ENCODE measurements around the gene FAM174C.
"Not testable (repeated sequence)": the region's sequence is repeated elsewhere in the genome, so short reads cannot be mapped to it uniquely, and the experiment has no call there.

FAM174C gene

DNA sequence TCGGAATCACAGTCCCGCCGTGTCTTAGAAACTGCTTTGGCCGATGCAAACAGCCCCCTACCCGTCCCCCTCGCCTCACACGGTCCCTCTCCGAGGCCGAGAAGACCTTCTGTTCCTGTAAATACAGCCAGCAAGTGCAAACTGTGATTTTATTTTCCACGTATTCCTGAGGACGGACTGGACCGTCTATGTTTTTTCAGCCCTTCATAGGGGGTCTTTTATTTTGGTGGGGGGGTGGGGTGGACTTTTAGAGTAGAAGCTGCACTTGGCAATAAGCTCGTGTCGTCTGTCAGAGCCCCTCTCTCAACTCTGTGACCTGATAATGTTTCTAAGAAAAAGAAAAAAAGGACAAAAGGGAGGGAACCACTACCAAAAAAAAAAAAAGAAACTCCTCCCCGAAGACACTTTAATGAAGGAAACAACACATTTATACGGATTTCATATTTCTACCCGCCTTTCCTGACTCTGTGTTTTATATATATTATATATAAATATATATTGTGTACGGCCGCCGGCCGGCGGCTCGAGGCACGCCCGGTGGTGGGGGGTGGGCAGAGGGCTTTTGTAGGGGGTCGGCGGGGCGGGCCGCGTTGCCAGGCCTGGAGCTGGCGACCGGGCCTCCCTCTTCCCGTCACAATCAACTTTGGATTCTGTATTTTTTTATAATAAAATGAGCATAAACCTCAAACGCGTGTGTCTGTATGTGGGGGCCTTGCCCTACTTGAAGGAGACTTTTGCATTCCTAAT, 25.6 kb downstream of the FAM174C start:
- no peak for DNase-seq (ENCODE audit: low read depth in 2 of 2)

DNA sequence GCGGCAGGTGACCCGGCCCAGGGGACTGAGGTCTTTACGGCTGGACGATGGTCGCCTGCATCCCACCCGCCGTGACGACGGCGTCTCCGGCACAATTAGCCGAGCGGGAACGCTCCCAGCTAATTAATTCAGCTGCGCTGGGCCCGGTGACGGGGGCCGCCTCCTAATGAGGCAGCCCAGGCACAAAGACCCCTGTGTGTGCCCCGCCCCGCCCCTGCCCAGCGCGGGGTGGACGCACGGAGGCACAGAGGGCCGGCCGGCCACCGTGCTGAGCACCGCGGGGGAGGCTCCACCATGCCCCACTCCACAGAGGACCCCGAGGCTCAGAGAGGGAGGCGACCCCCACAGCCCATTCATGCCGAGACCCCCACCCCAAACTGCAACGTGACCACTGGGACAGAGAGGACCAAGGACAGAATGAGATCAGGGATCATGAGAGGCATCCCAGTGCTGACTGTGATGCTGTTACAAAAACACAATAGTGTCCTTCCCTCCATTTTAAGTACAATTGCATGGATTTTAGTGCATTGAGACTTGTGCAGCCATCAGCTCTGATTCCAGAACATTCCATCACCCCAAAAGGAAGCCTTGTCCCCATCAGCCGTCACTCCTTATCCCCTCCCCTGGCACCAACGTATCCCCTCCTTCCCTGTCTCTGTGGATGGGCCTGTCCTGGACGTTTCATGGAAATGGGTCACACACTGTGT, 27.4 kb downstream of the FAM174C start:
- DNase-seq (ENCODE audit: low read depth in 2 of 2), result no peak

DNA sequence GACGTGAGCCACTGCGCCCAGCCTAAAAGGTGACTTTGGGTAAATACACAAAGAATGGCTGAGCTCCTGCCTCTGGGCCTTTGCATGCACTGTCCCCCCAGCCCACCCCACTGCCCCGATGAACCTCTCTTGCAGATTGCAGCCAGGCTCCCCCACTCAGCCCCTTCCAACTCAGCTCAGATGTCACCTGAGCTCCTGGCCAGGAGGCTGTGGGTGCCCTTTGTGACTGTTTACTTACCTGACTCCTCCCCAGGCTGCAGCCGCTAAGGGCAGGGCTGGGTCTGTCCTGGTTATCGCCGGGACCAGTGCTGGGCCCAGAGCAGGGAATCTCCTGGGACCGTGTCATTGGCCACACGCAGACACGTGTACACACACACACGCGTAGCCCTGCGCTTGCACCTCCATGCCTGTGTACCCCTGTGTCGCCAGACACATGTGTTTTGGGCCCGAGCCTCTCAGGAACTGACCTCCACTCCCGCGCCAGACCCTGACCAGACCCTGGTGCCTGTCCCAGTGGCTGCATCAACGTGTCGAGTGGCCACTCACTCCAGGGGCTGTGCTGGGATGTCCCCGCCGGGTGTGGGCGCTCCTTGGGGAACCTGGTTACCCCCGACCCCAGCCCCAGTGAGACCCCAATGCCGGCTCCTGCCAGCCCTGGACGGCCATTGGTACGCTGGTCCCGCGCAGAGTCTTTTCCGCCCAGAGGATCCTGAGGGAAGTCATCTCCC, 29.0 kb downstream of the FAM174C start:
- DNase-seq (ENCODE audit: low read depth in 2 of 2), result no peak

DNA sequence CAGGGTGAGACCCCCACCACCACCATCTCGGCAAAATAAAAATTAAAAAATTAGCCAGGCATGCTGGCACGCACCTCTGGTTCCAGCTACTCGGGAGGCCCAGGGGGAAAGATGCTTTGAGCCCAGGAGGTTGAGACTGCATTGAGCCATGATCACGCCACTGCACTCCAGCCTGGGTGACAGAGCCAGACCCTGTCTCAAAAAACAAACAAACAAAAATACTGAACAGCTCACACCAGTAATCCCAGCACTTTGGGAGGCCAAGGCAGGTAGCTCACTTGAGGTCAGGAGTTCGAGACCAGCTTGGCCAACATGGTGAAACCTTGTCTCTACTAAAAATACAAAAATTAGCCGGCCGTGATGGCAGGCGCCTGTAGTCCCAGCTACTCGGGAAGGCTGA, 30.0 kb downstream of the FAM174C start:
- DNase-seq (ENCODE audit: low read depth in 2 of 2), result not testable (repeated sequence)

DNA sequence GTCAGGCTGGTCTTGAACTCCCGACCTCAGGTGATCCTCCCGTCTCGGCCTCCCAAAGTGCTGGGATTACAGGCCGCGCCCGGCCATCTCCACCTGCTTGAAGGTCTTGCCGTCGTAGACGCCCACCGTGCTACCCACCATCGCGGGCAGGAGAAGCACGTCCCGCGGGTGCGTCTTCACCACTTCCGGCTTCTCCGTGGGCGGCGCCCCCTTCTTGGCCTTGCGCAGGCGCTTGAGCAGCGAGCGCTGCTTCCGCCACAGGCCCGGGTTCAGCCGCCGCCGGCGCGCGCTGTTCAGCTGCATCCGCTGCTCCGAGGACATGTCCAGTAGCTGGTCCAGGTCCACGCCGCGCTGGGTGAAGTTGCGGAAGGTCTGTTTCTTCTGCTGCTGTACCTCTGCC, 32.0 kb downstream of the FAM174C start:
- DNase-seq (ENCODE audit: low read depth in 2 of 2), result no peak

DNA sequence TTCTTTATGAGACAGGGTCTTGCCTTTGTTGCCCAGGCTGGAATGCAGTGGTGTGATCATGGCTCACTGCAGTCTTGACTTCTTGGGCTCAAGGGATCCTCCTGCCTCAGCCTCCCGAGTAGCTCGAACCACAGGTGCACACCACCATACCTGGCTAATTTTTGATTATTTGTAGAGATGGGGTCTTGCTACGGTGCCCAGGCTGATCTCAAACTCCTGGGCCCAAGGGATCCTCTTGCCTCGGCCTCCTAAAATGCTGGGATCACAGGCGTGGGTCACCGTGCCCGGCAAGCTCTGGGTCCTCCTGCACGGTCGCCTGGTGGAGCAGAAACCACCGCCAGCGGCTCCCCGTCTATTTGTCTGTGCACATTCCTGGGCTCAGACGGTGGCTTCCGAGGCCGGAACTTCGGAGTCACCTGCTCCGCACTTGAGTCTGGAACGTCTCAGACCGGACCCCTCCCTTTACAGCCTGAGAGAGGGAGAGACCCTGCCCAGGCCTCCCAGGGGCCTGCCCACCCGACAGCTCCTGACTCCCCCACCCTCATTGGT, 32.5 kb downstream of the FAM174C start:
- no peak for DNase-seq (ENCODE audit: low read depth in 2 of 2)

DNA sequence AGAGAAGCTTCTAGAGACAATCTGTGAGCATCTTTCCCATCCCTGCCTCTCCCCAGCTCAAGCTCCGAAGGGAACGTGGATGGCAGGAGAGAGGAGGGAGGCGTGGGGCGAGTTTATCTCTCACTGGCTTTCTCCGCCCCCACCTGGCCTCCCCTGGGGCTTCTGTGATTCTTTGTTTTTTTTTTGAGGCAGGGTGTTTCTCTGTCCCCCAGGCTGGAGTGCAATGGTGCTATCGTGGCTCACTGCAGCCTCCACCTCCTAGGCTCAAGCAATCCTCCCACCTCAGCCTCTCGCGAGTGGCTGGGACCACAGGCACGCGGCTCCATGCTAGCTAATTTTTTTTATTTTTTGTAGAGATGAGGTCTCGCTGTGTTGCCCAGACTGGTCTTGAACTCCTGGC, 33.4 kb downstream of the FAM174C start:
- no peak for DNase-seq (ENCODE audit: low read depth in 2 of 2)

DNA sequence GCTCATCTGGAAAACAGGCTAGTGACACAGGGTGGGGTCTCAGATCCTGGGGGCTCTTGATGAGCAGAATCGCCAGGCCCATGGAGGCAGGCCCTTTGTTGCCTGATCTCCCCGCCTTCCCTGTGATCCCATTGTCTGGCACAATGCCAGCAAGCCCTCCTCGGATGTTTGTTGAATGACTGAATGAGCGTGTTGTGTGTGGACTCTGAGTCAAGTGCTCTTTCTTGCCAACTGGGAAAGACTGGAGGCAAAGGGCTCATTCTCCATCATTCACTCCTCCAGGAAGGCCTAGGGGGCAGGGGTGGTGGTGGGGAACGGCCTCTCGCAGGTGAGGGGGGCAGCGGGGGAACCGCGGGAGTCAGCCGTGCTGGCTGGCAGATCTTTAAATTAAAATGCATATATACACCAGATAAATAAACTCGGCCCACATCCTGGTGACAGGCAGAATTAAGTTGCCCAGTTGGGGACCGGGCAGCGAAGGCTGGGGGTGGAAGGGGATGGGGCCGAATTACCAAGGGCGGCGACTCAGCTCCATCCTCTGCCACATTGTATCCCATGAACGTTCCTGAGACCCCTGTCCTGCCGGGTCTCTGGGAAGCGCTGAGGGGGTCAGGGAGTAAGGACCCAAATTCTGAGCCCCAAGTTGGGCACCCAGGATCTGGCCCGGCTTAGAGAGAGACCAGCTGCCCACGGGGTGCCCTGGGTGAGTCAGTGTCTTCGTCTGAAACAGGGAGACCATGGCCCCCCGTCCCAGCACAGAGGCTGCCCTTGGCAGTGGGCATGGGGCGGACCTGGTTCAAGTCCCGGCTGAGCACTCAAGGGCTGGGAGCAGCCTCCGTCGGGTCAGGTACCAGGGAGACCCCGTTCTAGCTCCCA, 34.9 kb downstream of the FAM174C start:
- DNase-seq (ENCODE audit: low read depth in 2 of 2), result no peak

DNA sequence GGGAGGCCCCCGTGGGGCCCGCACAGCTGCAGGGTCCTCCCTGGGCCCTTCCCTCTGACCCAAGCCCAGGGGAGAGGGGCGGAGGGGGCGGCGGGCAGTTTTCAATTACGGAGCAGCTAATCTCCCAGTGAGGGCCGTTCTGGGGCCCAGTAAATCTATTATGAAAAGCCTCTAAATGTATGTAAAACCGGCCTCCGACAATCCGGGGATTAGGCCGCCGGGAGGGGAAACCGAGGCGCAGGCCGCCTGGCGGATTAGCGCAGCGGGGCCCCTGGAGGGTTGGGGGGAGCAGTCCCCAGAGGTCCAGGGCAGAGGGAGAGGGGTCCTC, 35.5 kb downstream of the FAM174C start:
- no peak for DNase-seq (ENCODE audit: low read depth in 2 of 2)

DNA sequence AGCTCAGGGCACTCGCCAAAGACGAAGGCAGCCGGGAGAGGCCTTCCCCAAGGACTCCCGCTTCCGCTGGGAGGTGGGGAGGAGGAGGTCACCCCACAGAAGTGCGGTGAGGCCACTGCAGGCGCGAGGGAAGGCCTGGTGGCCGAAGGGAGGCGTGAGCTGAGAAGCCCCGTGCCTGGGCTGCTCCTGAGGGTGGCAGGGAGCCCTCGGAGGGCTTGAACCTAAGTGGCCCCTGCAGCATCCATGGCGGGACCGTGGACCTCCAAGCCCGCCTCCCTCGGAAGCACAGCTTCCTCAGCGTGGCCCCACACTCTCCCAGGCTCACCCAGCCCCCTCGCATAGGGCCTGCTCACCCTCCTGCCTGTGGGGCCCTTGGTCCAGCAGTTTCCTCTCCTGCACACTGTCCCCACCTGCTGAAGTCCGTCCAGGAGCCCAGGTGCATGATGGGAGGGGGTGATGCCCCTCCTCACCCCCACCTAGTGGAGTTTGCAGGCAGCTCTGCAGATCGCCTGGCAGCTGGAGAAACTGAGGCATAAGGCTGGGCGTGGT, 36.3 kb downstream of the FAM174C start:
- no peak for DNase-seq (ENCODE audit: low read depth in 2 of 2)

DNA sequence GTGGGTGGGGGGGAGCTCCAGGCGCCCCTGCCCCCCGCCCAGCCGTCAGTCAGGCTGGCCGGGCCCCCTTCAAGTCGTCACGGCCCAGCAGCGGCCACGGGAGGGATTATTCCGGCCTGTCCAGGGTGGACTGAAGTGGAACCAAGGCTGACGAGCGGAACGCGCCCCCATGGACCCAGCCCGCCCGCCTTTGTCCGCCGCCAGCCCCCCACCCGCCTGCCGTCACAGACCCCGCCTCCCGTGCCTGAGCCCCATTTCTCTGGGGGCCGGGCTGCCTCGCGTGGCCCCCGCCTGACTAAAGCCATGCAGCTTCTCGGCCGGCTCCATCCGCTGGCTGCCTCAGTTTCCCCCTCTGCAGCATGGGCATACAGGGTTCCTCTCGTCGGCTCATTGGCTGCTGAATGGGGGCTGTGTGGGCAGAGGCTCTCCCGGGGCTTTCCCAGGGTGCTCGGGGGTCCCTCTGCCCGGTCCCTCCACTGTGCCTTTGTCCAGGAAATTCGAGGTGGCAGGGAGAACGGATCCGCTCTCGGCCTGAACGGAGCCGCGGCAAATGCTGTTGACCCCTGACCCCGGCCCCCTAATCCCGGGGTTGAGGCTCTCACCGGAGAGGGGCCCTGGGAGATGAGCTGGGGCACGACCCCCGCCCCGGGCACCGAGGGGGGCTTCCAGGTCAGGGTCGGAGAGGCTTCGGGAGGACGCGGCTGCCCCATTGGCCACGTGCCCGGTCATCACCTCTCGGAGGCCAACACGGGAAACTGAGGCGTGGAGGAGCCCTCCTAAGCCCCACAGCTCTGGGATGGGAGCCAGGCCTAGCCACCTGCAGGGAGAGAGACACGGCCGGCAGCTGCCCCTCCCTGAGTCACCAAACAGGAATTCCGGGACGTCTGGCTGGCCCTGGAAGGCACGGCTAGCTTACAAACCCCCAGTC, 37.7 kb downstream of the FAM174C start:
- DNase-seq (ENCODE audit: low read depth in 2 of 2), result no peak

DNA sequence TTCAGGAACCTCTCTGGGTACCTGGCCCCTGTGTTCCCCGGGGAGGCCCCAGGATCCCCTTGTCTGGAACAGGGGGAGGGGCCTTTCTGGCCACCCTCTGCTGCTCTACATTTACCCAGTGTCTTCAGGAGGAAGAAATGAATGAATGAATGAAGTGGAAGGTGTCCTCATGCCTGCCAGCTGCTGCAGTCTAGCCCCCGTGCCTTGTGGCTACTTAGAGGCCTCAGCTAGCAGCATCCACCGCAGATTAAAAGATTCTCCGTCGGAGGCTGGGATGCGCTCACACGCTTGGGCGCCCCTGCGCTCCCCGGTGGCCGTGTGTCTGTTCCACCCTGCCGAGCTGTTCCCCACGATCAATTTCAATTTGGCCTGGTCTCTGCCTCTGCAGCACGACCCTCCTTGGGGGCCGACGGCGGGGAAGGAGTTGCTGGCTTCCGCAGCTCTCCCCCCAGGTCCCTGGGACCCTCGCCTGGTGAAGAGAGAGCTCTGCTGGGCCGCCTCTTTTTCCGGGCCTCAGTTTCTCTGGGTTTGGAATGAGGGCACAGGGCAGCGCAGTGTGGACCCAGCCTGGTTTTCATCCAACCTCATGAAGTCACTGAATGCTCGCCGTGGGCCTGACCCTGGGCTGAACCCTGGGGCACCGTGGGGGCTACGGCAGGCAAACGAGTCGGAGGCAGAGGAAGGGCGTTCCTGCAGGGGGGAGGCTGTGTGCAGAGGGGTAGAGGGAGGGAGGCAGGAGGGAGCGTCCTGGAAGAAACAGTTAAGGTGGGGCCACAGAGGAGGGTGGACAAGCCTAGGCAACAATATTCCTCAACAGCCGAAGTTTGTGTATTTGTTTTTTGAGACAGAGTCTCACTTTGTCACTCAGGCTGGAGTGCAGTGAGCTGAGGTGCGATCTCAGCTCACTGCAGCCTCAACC, 38.6 kb downstream of the FAM174C start:
- DNase-seq (ENCODE audit: low read depth in 2 of 2), result no peak

DNA sequence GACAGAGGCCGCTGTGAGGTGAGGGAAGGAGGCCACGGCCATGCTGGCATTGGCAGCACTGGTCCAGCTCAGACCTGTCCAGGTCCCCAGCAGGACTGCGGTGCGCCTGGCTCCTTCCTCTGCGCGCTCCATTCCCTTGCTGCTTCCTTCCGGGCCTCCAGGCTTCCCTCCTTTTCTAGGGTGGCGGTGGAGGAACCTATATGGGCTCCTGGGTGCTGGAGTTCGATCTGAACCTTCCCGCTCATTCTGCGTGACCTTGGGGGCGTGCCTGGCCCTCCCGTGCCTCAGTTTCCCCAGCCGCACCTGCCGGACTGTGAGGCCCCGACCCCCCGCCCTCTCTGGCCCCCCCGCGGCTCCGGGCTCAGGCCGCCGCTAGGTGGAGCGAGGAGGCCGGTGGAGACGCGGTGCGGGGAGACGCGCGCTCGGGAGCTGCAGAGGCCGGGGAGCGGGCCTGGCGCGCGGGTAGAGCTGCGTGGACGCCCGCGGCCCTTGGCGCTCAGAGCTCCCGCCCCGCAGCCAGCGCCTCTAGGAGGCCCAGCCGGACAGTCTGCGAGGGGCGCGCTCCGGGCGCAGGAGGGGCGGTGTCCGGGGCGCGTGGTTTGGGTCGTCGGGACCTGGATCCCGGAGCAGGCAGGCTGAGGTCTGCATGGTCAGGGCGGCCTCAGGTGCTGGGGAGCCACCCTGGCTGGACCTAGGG, 40.3 kb downstream of the FAM174C start:
- DNase-seq (ENCODE audit: low read depth in 2 of 2), result no peak

DNA sequence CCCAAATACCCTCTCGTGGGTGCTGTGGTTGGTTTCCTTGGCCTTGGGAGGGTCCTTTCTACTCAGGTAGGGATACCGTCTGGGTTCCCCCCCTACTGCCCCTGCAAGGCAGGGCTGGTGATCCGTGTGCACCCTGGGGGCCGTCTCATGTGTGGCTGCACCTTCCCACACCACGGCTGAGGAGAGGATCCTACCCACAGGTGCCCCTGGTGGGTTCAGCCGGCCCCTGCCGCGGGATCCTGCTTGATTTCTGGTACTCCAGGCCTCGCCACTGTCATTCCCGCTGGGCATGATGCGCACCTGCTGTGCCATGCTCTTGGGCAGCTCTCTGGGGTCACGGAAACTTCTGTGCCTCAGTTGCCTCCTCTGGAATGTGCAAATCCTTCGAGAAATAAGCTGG, 41.1 kb downstream of the FAM174C start:
- no peak for DNase-seq (ENCODE audit: low read depth in 2 of 2)

DNA sequence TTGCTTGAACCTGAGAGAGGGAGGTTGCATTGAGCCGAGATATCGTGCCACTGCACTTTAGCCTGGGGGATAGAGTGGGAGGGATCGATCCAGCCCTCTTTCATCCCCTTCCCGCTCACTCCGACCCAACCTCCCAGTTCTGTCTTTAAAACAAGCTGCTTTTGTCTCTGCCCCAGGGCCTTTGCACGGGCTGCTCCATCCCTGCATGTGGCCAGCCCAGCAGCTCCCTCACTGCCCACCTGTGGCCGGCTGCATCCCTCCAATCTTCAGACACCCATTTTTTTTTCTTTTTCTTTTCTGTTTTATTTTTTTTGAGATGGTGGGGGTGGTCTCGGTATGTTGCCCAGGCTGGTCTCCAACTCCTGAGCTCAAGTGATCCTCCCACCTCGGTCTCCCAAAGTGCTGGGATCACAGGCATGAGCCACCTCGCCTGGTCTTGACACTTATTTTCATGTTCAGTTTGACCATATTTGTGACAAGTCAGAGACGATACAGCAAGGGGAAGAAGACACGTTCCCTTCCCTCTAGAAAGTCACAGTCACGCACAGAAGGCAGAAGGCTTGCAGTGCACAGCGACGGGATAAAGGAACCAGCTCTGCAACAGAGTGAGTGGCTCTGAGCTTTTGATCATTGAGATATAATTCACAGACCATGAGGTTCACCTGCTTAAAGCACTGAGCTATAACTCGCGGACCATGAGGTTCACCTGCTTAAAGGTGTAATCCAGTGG, 42.1 kb downstream of the FAM174C start:
- DNase-seq (ENCODE audit: low read depth in 2 of 2), result no peak

DNA sequence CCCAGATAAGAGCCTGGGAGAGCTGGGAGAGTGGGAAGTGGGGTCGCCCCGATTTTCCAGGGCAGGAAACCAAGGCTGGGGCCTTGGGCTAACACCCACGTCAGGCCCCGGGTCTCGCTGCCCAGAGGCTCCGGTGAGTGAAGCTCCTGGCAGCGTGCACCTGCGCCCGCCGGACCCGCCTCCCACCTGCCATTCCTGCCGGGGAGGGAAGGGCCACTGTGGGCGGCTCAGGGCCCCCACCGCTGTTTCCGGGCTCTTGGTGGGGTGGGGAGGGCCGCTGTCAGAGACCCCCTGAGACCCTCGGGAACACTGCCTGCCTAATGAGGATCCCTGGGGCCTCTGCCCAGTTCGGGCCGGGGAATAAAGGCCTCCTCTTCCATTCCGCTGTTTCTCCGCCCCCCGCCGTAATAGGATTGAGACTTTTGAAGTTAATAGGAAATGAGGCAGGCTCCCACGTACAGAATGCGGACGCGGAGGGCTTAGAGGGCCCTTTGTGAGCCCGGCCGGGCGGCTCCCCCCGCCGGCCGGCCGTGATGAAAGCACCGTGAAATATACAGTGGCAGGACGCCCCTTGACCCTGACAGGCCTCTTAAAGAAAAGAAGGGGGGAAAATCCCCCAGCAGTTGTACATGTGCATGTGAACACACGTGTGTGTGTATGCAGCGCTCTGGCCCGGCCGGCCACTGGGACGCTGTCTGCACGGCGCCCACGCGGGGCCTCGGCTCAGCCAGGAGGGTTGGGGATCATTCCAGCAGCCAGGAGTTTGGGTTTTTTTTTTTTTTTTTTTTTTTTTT, 43.5 kb downstream of the FAM174C start:
- DNase-seq (ENCODE audit: low read depth in 2 of 2), result no peak

DNA sequence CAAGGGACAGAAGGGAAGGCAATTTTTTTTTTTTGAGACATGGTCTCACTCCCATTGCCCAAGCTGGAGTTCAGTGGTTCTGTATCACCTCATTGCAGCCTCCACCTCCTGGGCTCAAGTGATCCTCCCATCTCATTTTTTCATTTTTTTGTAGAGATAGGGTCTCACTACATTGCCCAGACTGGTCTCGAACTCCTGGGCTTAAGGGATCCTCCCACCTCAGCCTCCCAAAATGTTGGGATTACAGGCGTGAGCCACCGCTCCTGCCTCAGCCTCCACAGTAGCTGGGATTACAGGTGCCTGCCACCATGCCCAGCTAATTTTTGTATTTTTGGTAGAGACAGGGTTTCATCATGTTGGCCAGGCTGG, 44.9 kb downstream of the FAM174C start:
- not testable (repeated sequence) for DNase-seq (ENCODE audit: low read depth in 2 of 2)
